Measurements from ENCODE around the gene CRHR1.

DNA sequence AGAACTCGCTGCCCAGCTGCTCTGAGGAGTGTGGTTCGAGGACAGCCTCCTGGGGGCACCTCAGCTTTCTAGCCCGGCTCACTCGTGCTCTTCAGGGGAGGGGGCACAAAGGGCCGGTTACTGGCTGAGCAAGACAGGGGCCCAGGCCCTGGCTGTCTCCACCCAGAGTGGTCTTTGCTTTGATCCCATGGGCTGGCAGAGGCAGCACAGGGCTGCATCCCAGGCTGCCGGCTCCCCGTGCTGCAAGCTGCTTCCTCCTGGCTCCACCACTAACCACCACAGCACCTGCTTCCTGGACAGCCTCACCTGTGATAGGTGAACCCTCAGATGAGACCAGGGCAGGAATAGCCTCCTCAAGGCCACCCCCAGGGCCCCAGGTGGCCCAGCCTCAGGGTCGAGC lies 67.3 kb downstream of the CRHR1 start:
- no peak for TF ChIP-seq POLR2A (IDR thresholded peaks at IDR 0.05)
- TF ChIP-seq, protein P1, sequence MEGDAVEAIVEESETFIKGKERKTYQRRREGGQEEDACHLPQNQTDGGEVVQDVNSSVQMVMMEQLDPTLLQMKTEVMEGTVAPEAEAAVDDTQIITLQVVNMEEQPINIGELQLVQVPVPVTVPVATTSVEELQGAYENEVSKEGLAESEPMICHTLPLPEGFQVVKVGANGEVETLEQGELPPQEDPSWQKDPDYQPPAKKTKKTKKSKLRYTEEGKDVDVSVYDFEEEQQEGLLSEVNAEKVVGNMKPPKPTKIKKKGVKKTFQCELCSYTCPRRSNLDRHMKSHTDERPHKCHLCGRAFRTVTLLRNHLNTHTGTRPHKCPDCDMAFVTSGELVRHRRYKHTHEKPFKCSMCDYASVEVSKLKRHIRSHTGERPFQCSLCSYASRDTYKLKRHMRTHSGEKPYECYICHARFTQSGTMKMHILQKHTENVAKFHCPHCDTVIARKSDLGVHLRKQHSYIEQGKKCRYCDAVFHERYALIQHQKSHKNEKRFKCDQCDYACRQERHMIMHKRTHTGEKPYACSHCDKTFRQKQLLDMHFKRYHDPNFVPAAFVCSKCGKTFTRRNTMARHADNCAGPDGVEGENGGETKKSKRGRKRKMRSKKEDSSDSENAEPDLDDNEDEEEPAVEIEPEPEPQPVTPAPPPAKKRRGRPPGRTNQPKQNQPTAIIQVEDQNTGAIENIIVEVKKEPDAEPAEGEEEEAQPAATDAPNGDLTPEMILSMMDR (IDR thresholded peaks at IDR 0.05), result no peak

Data from body of pancreas (tissue), 4 donors.